Activated naive CD8-positive, alpha-beta T cell (primary cell): Measurements from ENCODE around the gene OTC.

Experiments
- H3K27ac Mint-ChIP-seq: one replicate; pipeline ENCODE4 v1.8.0; 2021; ENCODE audit warnings: mixed read lengths
- H3K27me3 Mint-ChIP-seq: one replicate; pipeline ENCODE4 v1.8.0; 2021; ENCODE audit warnings: mixed read lengths
- H3K36me3 Mint-ChIP-seq: one replicate; pipeline ENCODE4 v1.8.0; 2021; ENCODE audit warnings: mixed read lengths
- H3K4me1 Mint-ChIP-seq: one replicate; pipeline ENCODE4 v1.8.0; 2021; ENCODE audit warnings: low read depth, mixed read lengths
- H3K4me3 Mint-ChIP-seq: one replicate; pipeline ENCODE4 v1.8.0; 2021; ENCODE audit warnings: mild to moderate bottlenecking, mixed read lengths
- H3K9me3 Mint-ChIP-seq: one replicate; pipeline ENCODE4 v1.8.0; 2021; ENCODE audit warnings: low read depth, mixed read lengths

Gene OTC

GRCh38 chrX:38382663-38383062, 30.3 kb downstream of the OTC start:
- Mint-ChIP-seq H3K4me3 (no peak overlapping the region), H3K9me3 (no peaks in the 10 kb centered on the region), H3K36me3 (no peaks in the 10 kb centered on the region), H3K27ac (no peak overlapping the region), H3K27me3 (peaks cover 2% of the 10 kb centered on the region), H3K4me1 (no peaks in the 10 kb centered on the region)

GRCh38 chrX:38400389-38400910, 48.0 kb downstream of the OTC start:
- Mint-ChIP-seq H3K9me3 (no peaks in the 10 kb centered on the region), H3K27me3 (no peaks in the 10 kb centered on the region), H3K27ac (no peak overlapping the region), H3K36me3 (no peaks in the 10 kb centered on the region), H3K4me1 (no peaks in the 10 kb centered on the region), H3K4me3 (no peak overlapping the region)

- Mint-ChIP-seq H3K27ac (no peak overlapping the region), H3K4me3 (no peak overlapping the region), H3K27me3 (no peaks in the 10 kb centered on the region), H3K9me3 (no peaks in the 10 kb centered on the region), H3K36me3 (no peaks in the 10 kb centered on the region), H3K4me1 (no peaks in the 10 kb centered on the region)
These were observed 49.7 kb downstream of the OTC start for GRCh38 chrX:38402118-38402517.

- Mint-ChIP-seq H3K36me3 (no peaks in the 10 kb centered on the region), H3K9me3 (no peaks in the 10 kb centered on the region), H3K27ac (no peak overlapping the region), H3K27me3 (peaks cover 4% of the 10 kb centered on the region), H3K4me1 (no peaks in the 10 kb centered on the region), H3K4me3 (no peak overlapping the region)
These were observed 51.4 kb downstream of the OTC start for GRCh38 chrX:38403834-38404233.

- no peaks in the 10 kb centered on the region for H3K9me3 Mint-ChIP-seq
- H3K27ac Mint-ChIP-seq: no peak overlapping the region
- H3K27me3 Mint-ChIP-seq: peaks cover 4% of the 10 kb centered on the region
- H3K4me3 Mint-ChIP-seq: no peak overlapping the region
- no peaks in the 10 kb centered on the region for H3K36me3 Mint-ChIP-seq
- H3K4me1 Mint-ChIP-seq: no peaks in the 10 kb centered on the region
These were observed 54.7 kb downstream of the OTC start for GRCh38 chrX:38407126-38407525.

- Mint-ChIP-seq H3K27ac (no peak overlapping the region), H3K4me1 (no peaks in the 10 kb centered on the region), H3K9me3 (no peaks in the 10 kb centered on the region), H3K36me3 (no peaks in the 10 kb centered on the region), H3K4me3 (no peak overlapping the region), H3K27me3 (peaks cover 4% of the 10 kb centered on the region)
These were observed 56.9 kb downstream of the OTC start for GRCh38 chrX:38409289-38409688.

GRCh38 chrX:38426785-38427184, 74.4 kb downstream of the OTC start:
- Mint-ChIP-seq H3K27ac (no peak overlapping the region), H3K9me3 (no peaks in the 10 kb centered on the region), H3K4me3 (no peak overlapping the region), H3K27me3 (no peaks in the 10 kb centered on the region), H3K4me1 (no peaks in the 10 kb centered on the region), H3K36me3 (no peaks in the 10 kb centered on the region)

GRCh38 chrX:38431525-38431924, 79.1 kb downstream of the OTC start:
- Mint-ChIP-seq H3K9me3 (no peaks in the 10 kb centered on the region), H3K27me3 (peaks cover 3% of the 10 kb centered on the region), H3K4me3 (no peak overlapping the region), H3K36me3 (no peaks in the 10 kb centered on the region), H3K27ac (no peak overlapping the region), H3K4me1 (no peaks in the 10 kb centered on the region)

- no peaks in the 10 kb centered on the region for H3K36me3 Mint-ChIP-seq
- H3K9me3 Mint-ChIP-seq: no peaks in the 10 kb centered on the region
- H3K27me3 Mint-ChIP-seq: peaks cover 6% of the 10 kb centered on the region
- no peak overlapping the region for H3K27ac Mint-ChIP-seq
- H3K4me1 Mint-ChIP-seq: no peaks in the 10 kb centered on the region
- no peak overlapping the region for H3K4me3 Mint-ChIP-seq
These were observed 82.7 kb downstream of the OTC start for GRCh38 chrX:38435130-38435529.

GRCh38 chrX:38437093-38437492, 84.7 kb downstream of the OTC start:
- no peak overlapping the region for H3K27ac Mint-ChIP-seq
- H3K9me3 Mint-ChIP-seq: no peaks in the 10 kb centered on the region
- no peaks in the 10 kb centered on the region for H3K4me1 Mint-ChIP-seq

GRCh38 chrX:38438321-38438720, 85.9 kb downstream of the OTC start:
- H3K27me3 Mint-ChIP-seq: peaks cover 6% of the 10 kb centered on the region
- H3K9me3 Mint-ChIP-seq: no peaks in the 10 kb centered on the region
- H3K36me3 Mint-ChIP-seq: no peaks in the 10 kb centered on the region
- no peak overlapping the region for H3K27ac Mint-ChIP-seq
- no peak overlapping the region for H3K4me3 Mint-ChIP-seq
- no peaks in the 10 kb centered on the region for H3K4me1 Mint-ChIP-seq

More at GRCh38 chrX:38437093-38437492, 84.7 kb downstream of the OTC start:
- Mint-ChIP-seq H3K36me3 (no peaks in the 10 kb centered on the region), H3K4me3 (no peak overlapping the region), H3K27me3 (peaks cover 6% of the 10 kb centered on the region)

- H3K9me3 Mint-ChIP-seq: no peaks in the 10 kb centered on the region
- no peaks in the 10 kb centered on the region for H3K27me3 Mint-ChIP-seq
- H3K4me3 Mint-ChIP-seq: no peak overlapping the region
- no peaks in the 10 kb centered on the region for H3K4me1 Mint-ChIP-seq
- H3K36me3 Mint-ChIP-seq: no peaks in the 10 kb centered on the region
- no peak overlapping the region for H3K27ac Mint-ChIP-seq
These were observed 100.2 kb downstream of the OTC start for GRCh38 chrX:38452603-38453002.

GRCh38 chrX:38458071-38458470, 105.7 kb downstream of the OTC start:
- Mint-ChIP-seq H3K27me3 (no peaks in the 10 kb centered on the region), H3K4me3 (no peak overlapping the region), H3K36me3 (no peaks in the 10 kb centered on the region), H3K4me1 (no peaks in the 10 kb centered on the region), H3K9me3 (no peaks in the 10 kb centered on the region), H3K27ac (no peak overlapping the region)

- Mint-ChIP-seq H3K36me3 (no peaks in the 10 kb centered on the region), H3K9me3 (no peaks in the 10 kb centered on the region)
These were observed 109.9 kb downstream of the OTC start for GRCh38 chrX:38462257-38462656.

GRCh38 chrX:38465686-38466085, 113.3 kb downstream of the OTC start:
- H3K9me3 Mint-ChIP-seq: no peaks in the 10 kb centered on the region
- no peaks in the 10 kb centered on the region for H3K27me3 Mint-ChIP-seq
- H3K27ac Mint-ChIP-seq: no peak overlapping the region
- H3K36me3 Mint-ChIP-seq: no peaks in the 10 kb centered on the region
- no peak overlapping the region for H3K4me3 Mint-ChIP-seq
- no peaks in the 10 kb centered on the region for H3K4me1 Mint-ChIP-seq

More at GRCh38 chrX:38462257-38462656, 109.9 kb downstream of the OTC start:
- no peak overlapping the region for H3K27ac Mint-ChIP-seq
- no peaks in the 10 kb centered on the region for H3K4me1 Mint-ChIP-seq
- no peaks in the 10 kb centered on the region for H3K27me3 Mint-ChIP-seq
- H3K4me3 Mint-ChIP-seq: no peak overlapping the region

GRCh38 chrX:38468563-38469157, 116.3 kb downstream of the OTC start:
- no peaks in the 10 kb centered on the region for H3K27me3 Mint-ChIP-seq
- H3K4me3 Mint-ChIP-seq: no peak overlapping the region
- H3K9me3 Mint-ChIP-seq: no peaks in the 10 kb centered on the region
- H3K4me1 Mint-ChIP-seq: no peaks in the 10 kb centered on the region
- no peaks in the 10 kb centered on the region for H3K36me3 Mint-ChIP-seq
- H3K27ac Mint-ChIP-seq: no peak overlapping the region
